Smooth muscle cell (in vitro differentiated cells): ENCODE data around the gene TCP1. TPM values are rescaled to one million over a fixed set of nuclear protein-coding genes. Genes with fewer than 3 reads are reported as not detected.

Source experiments
- DNase-seq: peaks from one replicate; lab custom pipeline; 2025; ENCODE audit not compliant: unreplicated experiment; lab: John Stamatoyannopoulos, UW
- H2AFZ ChIP-seq: fragments of 200-600 bp; sonication (generic); 2 replicates; pipeline ENCODE4 v1.6.0; 2016; ENCODE audit warnings: antibody characterized with exemption, low read depth, mild to moderate bottlenecking
- H3F3A ChIP-seq: fragments of 200-600 bp; sonication (generic); 2 replicates; pipeline ENCODE4 v1.6.0; 2017; ENCODE audit warnings: antibody characterized with exemption, low read depth
- H3K27ac ChIP-seq: fragments of 200-600 bp; sonication (generic); 2 replicates; pipeline ENCODE4 v1.5.1; 2016; ENCODE audit warnings: low read depth, mild to moderate bottlenecking
- H3K27me3 ChIP-seq: fragments of 200-600 bp; sonication (generic); 2 replicates; pipeline ENCODE4 v1.6.1; 2016; ENCODE audit warnings: low read depth, mild to moderate bottlenecking
- H3K36me3 ChIP-seq: fragments of 200-600 bp; sonication (generic); 2 replicates; pipeline ENCODE4 v1.5.1; 2016; ENCODE audit warnings: low read depth
- H3K4me1 ChIP-seq: fragments of 200-600 bp; sonication (generic); 2 replicates; pipeline ENCODE4 v1.5.1; 2016; ENCODE audit warnings: low read depth
- H3K4me2 ChIP-seq: fragments of 200-600 bp; sonication (generic); 2 replicates; pipeline ENCODE4 v1.6.0; 2016; ENCODE audit warnings: mild to moderate bottlenecking
- H3K4me3 ChIP-seq: fragments of 200-600 bp; sonication (generic); 2 replicates; pipeline ENCODE4 v1.5.1; 2016; ENCODE audit warnings: mild to moderate bottlenecking
- H3K79me2 ChIP-seq: fragments of 200-600 bp; sonication (generic); 2 replicates; pipeline ENCODE4 v1.6.0; 2016; ENCODE audit warnings: low read depth, mild to moderate bottlenecking
- H3K9ac ChIP-seq: fragments of 200-600 bp; sonication (generic); 2 replicates; pipeline ENCODE4 v1.6.0; 2016; ENCODE audit warnings: low read depth
- H3K9me3 ChIP-seq: fragments of 200-600 bp; sonication (generic); replicated peaks from 2 replicates; pipeline ENCODE4 v1.5.1; 2016; ENCODE audit warnings: low read depth
- H4K20me1 ChIP-seq: fragments of 200-600 bp; sonication (generic); 2 replicates; pipeline ENCODE4 v1.6.0; 2016; ENCODE audit warnings: low read depth
- WGBS: methylation state at CpG from one replicate; pipeline ENCODE4 v1.1.7; 2016; ENCODE audit warnings: low lambda C conversion rate; 5-methylcytosine and 5-hydroxymethylcytosine counted together
- polyA plus RNA-seq: library from polyadenylated mRNA; unstranded; fragments of >200 nt; fragmentation: Nextera tagmentation; extraction: Ambion mirVana; gene quantifications from 2 replicates; pipeline ENCODE4 v1.2.1, GENCODE V29; 2016
- total RNA-seq: library from RNA; depleted of rRNA; stranded (reverse); fragments of >200 nt; gene quantifications from 2 replicates; pipeline ENCODE4 v1.2.3, GENCODE V29; 2014
- TF ChIP-seq, protein P1 (sequence below): fragments of 200-600 bp; sonication (generic); IDR thresholded peaks from 2 replicates; pipeline ENCODE4 v1.5.1; 2017; ENCODE audit warnings: borderline replicate concordance, mild to moderate bottlenecking, antibody characterized with exemption; ENCODE audit not compliant: insufficient read depth, poor library complexity, severe bottlenecking

The TCP1 gene
- total and polyA plus RNA-seq, 2 experiments from 2014 or later: 125 to 132 TPM

DNA sequence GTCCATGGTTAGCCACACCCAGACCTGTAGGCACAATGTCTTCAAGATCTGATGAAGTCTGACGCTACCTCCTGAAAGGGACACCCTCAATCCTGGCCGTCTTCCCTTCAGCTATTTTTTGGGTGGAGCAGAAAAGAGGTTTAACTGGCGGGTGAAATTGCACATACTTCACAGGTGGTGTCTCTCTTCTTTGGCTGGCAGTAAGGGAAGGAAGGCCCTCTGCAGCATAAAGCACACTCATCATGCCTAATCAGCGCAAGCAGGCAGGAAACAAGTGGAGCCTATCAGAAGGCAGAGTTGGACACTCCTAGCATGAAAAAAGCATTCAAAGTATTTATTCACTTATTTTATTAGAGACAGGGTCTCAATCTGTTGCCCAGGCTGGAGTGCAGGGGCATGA lies 43.5 kb upstream of the TCP1 start:
- H3K4me1 ChIP-seq: no peaks in the 10 kb centered on the region
- no peak for DNase-seq

GRCh38 chr6:159831373-159831679 lies 41.9 kb upstream of the TCP1 start:
- Histone ChIP-seq H3K4me3 (no peak overlapping the region), H3F3A (no peaks in the 10 kb centered on the region), H3K4me1 (no peaks in the 10 kb centered on the region), H3K9ac (no peak overlapping the region), H4K20me1 (no peaks in the 10 kb centered on the region), H3K27me3 (no peaks in the 10 kb centered on the region), H3K9me3 (no peaks in the 10 kb centered on the region), H3K79me2 (no peaks in the 10 kb centered on the region), H3K36me3 (no peaks in the 10 kb centered on the region), H3K4me2 (no peak overlapping the region), H2AFZ (no peak overlapping the region), H3K27ac (no peak overlapping the region)
- 84% methylated on average over 4 of the region's 4 CpGs for WGBS
- TF ChIP-seq, protein P1, sequence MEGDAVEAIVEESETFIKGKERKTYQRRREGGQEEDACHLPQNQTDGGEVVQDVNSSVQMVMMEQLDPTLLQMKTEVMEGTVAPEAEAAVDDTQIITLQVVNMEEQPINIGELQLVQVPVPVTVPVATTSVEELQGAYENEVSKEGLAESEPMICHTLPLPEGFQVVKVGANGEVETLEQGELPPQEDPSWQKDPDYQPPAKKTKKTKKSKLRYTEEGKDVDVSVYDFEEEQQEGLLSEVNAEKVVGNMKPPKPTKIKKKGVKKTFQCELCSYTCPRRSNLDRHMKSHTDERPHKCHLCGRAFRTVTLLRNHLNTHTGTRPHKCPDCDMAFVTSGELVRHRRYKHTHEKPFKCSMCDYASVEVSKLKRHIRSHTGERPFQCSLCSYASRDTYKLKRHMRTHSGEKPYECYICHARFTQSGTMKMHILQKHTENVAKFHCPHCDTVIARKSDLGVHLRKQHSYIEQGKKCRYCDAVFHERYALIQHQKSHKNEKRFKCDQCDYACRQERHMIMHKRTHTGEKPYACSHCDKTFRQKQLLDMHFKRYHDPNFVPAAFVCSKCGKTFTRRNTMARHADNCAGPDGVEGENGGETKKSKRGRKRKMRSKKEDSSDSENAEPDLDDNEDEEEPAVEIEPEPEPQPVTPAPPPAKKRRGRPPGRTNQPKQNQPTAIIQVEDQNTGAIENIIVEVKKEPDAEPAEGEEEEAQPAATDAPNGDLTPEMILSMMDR: no peak
- no peak for DNase-seq

More for the DNA sequence above, 43.5 kb upstream of the TCP1 start:
- Histone ChIP-seq H3K9me3 (no peaks in the 10 kb centered on the region), H3F3A (no peaks in the 10 kb centered on the region), H3K4me3 (no peak overlapping the region), H3K9ac (no peak overlapping the region), H3K27ac (no peak overlapping the region), H3K27me3 (no peaks in the 10 kb centered on the region), H3K36me3 (no peaks in the 10 kb centered on the region), H3K79me2 (no peaks in the 10 kb centered on the region), H4K20me1 (no peaks in the 10 kb centered on the region), H2AFZ (no peak overlapping the region), H3K4me2 (no peak overlapping the region)
- TF ChIP-seq, protein P1: no peak
- WGBS: 79% methylated on average over 4 of the region's 4 CpGs

GRCh38 chr6:159830501-159831372 lies 41.3 kb upstream of the TCP1 start:
- no peaks in the 10 kb centered on the region for H3K9me3 ChIP-seq
- no peak overlapping the region for H3K4me3 ChIP-seq
- no peaks in the 10 kb centered on the region for H3K27me3 ChIP-seq
- H3K36me3 ChIP-seq: no peaks in the 10 kb centered on the region
- H3F3A ChIP-seq: no peaks in the 10 kb centered on the region
- no peak overlapping the region for H3K9ac ChIP-seq
- no peak overlapping the region for H2AFZ ChIP-seq
- no peaks in the 10 kb centered on the region for H3K79me2 ChIP-seq
- H3K4me1 ChIP-seq: no peaks in the 10 kb centered on the region
- TF ChIP-seq, protein P1: no peak
- WGBS: 77% methylated on average over 11 of the region's 11 CpGs
- H3K27ac ChIP-seq: no peak overlapping the region
- no peaks in the 10 kb centered on the region for H4K20me1 ChIP-seq
- no peak overlapping the region for H3K4me2 ChIP-seq
- no peak for DNase-seq

DNA sequence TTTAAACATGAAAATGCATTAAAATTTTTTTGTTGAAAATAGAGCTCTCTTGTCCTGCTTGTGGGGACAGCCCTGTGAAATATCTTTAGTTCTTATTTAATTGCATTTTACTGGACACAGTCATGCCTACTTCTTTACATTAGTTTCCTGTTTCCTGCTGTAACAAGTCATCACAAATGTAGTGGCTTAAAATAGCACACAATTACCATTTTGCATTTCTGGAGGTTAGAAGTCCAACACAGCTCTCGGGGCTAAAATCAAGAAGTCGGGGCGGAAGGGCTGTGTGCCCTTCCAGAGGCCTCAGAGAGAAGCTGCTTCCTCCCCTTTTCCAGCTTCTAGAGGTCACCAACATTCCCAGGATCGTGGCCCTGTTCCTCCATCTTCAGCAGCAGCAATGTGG lies 40.1 kb upstream of the TCP1 start:
- Histone ChIP-seq H3F3A (no peaks in the 10 kb centered on the region), H3K27ac (no peak overlapping the region), H3K9me3 (no peaks in the 10 kb centered on the region), H3K79me2 (no peaks in the 10 kb centered on the region), H4K20me1 (no peaks in the 10 kb centered on the region), H2AFZ (peak overlapping the region; percentile 49), H3K4me2 (peak overlapping the region; percentile 35), H3K27me3 (no peaks in the 10 kb centered on the region), H3K9ac (no peak overlapping the region), H3K4me1 (no peaks in the 10 kb centered on the region), H3K36me3 (no peaks in the 10 kb centered on the region), H3K4me3 (no peak overlapping the region)
- DNase-seq: no peak
- TF ChIP-seq, protein P1: no peak
- 70% methylated on average over 4 of the region's 4 CpGs for WGBS
